CD4-positive, alpha-beta T cell treated with Interleukin-21 for 1 hour (primary cell): ENCODE data around the gene TBC1D4.

Experiments
- DNase-seq: peaks from one replicate; pipeline ENCODE4 v3.0.0-alpha.2; 2020

TBC1D4 gene

DNA sequence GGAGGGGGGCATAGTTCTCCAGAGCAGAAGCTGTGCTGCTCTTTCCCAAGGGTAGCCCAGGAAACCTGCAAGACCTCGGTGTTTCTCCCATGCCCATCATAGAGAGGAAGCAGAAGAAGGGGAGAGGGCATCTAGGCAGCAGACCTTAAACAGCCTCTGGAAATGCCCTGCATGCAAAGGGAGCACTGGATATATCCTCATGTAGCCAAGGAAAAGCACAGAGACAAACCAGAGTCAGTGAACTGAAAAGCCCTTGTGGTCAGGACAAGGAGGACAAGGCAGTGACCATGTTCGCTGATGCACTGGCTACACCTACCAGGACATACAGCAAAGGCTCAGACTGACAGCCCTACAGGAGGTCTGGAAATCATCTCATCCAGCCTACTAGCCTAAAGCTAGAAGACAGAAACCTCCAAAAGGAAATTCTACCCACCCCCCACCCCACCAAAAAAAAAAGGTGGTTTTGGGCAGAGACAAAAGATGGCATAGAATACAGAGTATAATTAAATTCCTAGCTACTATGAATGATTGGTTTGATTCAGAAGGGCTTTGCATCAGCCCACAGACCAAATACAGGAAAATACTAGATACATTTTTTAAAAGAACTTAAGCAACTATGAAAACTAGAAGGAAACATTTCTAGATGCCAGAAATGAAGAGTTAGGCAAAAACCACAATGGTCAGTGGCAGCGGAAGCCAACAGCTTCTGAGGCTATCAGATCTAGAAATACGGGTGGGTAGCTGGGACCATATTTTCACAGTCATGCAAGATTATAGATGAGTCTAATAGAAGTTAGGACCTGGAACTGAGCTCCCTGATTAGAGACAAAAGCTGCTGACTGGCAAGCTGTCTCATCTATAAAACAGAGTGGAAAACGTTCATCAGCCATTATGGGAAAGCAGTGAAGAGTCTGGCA is 4.4 kb upstream of the TBC1D4 start:
- DNase-seq: no peak

DNA sequence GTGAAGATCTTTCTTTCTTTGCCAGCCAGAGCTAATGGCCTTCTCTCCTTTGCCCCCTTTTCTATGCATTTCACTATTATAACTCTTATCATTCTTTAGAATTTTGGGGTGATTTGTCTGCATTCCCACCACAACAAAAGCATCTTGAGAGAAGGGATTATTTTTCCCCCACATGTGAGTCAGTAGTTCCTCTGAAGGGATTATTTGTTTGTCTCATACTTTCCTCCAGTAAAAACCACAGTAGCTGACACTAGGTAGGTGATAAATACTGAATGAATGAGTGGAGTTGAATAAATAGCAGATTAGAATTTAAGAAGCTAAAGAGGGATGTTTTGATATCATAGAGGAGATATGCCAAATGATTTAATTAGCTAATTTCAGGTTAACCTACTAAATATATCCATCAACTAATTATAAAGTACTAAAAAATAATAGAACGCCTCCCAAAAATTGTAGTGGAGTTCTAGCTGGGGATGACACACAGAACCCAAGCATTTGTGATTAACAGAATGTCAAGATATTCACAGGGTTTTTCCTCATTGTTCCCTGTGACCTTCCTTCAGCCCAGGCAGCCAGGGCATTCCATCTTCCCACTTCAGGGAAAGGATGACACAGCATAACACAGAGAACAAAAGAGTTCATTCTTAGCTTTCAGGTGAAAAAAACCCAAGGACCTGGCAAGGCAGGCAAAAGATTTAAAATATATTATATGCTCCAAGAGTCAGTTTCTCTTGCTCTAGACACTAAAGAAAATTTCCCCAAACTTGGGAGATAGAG is 3.5 kb upstream of the TBC1D4 start:
- DNase-seq: no peak

DNA sequence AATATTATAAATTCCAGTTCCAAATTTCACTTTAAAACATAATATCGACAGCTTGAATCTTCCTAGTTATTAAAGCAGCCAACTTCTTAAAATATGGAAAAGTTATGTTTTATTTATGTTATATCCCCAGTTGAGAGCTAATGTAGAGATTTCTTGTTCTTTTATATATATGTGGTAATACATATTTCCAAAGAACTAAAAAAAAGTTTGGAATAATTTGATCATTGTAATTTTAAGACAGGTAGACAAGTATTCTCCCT is 781 bp upstream of the TBC1D4 start:
- DNase-seq: no peak

DNA sequence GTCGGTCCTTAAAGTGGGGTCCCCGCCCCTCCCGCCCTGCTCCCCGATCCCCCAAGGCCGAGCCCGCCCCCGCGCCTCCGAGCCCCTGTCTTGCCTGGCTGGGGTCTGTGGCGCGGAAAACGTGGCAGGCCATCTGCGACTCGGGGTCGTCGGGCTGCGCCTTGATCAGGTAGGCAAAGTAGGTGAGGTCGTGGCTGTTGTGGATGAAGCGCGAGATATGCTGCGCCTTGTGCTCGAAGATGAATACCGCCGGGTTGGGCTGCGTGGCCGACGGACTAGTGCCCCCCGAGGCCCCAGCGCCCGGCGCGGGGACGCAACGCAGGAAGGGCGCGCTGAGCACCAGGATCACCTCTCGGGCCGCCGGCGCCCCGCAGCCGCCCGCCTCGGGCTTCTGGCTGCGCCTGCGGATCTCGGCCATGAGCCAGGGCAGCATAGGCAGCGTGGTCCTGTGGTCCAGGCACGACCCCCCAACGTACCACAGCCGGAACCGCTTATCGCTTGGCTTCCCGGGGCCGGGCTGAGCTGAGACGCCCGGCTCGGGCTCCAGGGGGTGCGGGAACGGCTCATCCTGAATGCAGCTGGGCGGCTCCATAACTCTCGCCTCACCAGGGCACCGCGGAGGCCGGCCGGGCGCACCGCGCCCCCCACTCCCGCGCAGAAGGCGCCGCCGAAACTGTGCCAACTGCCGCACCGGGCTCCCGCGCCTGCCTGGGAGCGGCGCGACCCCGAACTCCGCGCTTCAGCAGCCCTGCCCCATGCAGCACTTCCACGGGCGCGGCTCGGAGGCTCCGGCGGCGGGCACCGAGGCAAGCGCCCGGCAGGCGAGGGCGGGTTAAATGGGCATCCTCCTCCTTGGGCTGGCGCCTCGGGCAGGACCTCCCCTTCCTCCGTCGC is 546 bp downstream of the TBC1D4 start:
- DNase-seq: no peak

DNA sequence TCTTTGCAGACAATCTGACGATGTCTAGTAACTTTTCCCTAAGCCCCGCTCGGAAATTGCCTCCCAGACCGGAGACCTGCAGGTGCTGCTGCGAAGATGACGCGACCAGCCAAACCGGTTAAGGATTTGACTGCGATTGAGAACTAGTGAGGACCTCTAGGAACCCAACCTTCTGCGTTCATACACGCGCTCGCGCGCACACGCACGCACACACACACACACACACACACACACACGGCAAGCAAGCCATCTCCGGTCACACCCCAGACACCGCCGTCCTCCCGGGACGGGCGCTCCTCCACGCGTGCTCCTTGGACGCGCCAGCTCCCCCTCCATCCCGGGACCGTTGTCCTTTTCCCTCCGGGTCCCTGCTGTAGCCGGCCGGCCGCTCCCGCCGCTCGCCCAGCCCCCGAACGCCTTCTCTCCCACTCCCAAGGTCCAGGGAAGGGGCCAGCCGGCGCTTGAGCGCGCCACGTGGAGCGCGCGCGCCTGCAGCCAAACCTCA is 1.2 kb downstream of the TBC1D4 start:
- peak; percentile 12 for DNase-seq

DNA sequence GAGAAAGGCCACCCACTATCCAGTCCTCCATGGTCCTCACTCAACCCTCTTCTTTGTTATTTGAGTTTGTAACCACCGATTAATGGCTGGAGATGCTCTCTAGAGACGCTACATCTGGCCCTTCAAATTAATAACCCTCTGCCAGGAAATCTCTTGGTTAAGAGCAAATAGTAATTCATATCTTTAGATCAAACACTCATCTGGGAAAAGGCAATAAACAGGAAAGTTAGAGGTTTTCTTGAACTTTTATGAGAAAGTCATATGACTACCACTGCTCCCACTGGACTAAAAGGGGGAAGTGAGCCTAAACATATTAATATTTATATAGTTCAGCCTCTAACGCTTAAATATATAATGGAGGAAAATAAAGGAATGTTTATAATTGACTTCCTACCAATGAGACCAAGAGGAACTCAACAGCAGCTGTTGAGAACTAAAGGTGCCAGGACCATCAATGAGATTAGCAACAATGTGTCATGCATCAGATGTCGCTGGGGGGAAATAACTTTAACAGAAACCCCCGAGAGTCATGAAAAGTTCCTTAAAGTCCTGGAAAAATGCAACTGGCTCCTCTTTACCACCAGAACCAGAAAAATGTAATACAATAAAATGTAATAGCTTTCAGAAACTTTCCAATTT is 2.7 kb downstream of the TBC1D4 start:
- no peak for DNase-seq

DNA sequence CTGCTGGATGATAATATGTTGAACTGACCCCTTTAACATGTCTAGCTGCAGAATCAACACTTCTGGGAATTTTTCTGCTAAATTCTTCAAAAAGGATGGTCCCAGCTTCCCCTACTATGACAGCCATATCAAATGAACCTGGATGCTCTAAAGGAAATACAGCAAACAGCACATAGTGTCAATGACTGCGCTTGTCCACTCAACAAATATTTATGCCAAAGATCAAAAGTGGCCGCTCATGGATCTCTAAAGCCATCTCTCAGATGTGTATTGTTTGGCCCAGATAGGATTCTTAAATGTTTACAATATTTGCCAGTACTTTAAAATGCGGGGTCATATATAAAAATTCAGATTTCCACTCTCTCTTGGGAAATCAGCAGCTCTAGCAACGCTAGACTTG is 3.3 kb downstream of the TBC1D4 start:
- no peak for DNase-seq

DNA sequence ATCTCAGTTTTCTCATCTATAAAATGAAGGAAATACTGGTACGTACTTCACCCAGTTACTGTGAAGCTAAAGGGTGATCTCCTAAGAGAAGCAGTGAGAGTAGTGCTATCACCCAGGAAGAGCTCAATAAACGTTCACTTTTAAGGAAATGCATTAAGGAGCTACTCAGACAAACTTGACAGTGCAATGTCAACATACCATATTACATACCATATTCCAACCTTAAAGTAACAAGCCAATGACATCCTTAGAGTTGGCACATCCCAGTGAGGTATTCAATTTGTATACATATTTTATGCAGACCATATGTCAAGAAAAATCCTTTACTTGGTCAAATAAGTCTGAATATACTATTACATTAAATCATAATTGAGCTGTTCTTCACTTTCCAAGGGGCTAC is 7.0 kb downstream of the TBC1D4 start:
- DNase-seq: no peak

DNA sequence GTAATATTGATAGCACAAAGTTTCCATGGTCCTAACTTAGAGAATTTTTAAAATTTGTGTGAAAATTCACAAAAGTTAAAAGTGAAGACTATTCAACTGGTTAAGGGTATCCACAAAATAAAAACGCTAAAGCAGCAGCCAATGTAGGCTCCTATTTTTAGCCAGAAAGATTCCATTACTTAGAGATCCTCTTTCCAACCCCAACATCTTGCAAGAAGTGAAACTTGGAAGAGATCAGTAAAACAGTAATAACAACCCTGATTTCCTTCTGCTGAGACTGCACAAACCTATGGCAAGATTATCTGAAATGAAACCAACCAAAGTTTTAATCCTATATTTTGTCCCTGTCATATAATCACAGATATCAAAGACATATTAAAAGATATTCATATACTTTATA is 8.5 kb downstream of the TBC1D4 start:
- DNase-seq: no peak

DNA sequence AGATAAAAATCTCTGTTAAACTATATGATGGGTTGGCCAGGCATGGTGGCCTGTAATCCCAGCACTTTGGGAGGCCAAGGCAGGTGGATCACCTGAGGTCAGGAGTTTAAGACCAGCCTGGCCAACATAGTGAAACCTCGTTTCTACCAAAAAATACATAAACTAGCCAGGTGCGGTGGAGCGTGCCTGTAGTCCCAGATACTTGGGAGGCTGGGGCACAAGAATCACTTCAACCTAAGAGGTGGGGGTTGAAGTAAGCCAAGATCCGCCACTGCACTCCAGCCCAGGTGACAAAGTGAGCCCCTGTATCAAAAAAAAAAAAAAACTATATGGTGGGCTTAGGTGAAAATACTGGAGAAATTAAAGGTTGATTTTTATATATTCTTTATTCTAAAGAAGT is 11.3 kb downstream of the TBC1D4 start:
- no peak for DNase-seq

DNA sequence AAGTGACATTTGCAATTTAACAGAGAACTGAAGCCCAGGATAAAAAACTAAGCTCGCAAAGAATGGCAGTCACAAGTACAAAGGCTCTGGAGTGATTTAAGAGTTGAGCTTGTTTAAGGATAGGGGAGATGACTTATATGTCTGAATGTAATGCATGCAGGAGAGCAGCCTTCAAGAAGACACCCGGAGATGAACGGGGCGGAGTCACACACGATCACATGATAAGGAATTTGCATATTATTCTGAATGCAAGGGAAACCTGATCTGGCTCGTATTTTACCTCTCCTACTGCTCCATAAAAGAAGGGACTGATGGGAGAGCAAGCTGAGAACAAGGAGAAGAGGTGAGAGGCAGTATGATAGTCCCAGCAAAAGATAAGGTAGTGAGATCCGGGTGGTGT is 12.9 kb downstream of the TBC1D4 start:
- no peak for DNase-seq

DNA sequence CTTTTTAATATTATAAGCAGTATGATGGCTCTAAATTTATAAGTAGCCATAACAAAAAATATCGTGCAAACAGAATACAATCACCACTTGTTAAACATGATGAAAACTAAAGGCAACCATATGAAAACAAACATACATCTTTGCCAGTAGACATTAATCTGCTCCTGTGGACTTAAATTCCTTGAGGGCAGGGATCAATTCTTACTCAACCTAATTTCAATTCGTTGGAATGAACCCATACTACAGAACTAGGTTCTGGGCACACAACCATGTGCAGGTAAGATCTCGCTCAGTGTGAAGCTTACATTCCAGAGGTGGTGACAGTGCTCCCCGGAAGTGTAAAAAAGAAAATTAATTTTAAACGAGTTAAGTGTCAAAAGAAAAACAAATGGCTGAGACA is 13.4 kb downstream of the TBC1D4 start:
- no peak for DNase-seq

DNA sequence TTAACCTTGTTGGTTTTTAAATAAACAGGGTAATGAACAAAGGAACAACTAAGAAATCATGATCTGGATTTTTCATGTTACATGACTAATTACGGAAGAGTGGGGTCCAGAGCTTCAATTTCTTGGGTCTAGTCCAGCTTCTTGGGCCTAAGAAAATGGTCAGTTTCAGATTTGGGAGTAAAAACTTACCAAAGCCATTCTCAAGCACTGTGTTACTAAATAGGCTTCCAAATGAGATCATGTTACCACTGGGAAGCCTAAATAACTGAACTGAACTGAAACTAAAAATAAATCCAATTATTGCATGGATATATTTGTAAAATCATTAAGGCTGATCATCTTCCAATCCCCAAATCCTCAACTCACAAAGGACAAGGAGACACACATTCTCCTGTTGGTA is 13.9 kb downstream of the TBC1D4 start:
- no peak for DNase-seq

DNA sequence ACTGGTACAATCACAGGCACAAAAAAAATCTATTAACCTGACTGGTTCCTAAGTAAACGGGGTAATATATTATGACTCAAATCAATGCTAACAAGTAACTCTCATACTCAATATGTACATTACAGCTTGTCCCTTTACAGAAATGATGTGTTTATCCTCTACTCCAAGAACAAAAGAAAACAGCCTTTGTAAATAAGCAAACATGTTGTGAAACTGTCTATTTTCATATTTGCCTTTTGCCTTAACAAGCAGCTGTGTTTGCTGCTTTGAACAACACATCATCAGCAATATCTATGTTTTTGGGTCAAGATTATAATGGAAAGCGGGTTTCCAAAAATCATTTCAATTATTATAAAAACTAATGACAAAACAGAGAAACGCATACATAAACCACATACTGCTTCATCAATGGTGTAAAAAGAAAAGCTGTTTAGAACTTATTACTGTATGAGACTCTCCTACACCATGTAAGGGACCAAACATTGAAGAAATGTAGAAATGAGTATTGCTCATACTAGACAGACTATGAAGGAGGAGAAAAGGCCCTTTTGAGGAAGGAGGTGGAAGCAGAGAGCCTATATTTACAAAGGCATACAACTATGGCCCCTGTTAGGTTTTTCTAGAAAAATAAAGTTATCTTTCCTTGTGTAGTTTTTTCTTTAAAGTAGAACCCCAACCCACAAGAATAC is 14.8 kb downstream of the TBC1D4 start:
- no peak for DNase-seq

DNA sequence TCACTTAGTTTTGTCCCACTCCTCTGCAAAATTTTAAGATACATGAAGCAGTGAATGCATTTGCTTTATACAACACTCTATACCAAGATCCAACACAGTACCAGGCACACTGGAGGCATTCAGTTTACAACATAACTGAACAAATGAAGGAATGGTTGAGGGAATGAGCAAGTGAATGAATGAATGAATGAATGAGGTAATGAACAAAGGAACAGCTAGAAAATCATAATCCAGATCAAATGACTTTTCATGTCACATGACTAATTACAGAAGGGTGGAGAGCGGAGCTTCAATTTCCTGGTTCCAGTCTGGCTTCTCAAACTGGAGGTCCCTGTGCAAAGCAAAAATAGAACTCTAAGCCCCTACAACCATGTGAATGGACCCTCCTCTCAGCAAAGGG is 16.7 kb downstream of the TBC1D4 start:
- DNase-seq: no peak

DNA sequence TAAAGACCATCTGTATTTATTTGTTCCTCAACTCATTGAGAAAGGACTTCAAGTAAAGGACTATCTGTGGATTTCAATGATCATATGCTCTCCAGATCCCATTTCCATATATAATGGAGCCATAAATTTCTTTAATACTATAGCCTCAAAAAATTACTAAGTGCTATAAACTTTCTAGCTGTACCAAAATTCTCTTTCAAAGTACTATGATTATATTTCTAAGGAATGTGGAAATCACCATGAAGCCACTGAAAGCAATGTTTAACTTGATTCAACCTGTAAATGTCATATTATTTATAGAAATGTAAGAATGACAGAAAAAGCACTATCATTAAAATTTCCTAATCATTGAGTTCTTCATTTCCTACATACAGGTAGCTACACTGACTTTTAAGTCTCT is 20.7 kb downstream of the TBC1D4 start:
- DNase-seq: no peak

DNA sequence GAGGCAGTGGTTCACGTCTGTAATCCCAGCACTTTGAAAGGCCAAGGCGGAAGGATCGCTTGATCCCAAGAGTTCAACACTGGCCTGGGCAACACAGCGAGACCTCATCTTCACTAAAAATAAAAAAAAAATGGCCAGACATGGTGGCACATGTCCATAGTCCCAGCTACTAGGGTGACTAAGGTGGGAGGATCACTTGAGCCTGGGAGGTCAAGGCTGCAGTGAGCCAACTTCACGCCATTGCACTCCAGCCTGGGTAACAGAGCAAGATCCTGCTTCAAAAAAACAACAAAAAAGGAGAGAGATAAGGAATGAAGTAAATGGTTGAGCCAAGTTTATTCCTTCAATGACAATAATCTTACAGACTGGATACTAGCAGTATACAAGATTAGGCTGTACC is 21.3 kb downstream of the TBC1D4 start:
- DNase-seq: no peak

DNA sequence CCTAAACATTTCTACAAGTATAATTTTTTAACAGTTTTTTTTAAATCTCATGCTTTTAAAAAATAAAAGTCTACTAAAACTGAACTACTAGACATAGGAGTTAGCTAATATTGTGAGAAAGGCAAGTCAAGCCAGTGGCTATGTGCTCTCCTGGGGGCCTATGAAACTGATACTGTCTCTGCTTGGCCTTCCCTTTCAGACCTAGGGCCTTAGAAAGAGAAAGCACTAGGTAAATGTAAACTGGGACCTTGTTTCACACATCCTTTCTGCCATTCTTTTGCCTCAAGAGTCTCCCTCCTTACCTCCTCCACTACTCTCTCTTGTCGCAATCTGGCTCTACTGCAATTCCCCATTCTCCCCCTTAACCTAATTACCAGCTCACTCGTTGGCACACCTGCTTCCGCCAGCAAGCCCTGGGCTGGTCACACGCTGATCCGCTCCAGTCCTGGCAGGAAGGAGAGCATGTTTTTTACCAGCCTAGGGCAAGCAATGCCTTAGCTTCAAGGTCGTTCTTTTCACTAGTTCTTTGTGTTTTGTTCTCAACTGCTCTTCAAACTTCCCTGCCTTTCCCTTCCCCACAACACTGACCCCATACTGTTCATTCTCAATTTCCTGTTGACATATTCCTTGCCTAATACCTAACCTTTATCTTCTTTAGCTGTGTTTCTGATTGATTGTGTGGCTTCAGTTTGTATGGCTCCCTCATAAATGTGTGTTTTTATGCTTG is 23.1 kb downstream of the TBC1D4 start:
- no peak for DNase-seq

DNA sequence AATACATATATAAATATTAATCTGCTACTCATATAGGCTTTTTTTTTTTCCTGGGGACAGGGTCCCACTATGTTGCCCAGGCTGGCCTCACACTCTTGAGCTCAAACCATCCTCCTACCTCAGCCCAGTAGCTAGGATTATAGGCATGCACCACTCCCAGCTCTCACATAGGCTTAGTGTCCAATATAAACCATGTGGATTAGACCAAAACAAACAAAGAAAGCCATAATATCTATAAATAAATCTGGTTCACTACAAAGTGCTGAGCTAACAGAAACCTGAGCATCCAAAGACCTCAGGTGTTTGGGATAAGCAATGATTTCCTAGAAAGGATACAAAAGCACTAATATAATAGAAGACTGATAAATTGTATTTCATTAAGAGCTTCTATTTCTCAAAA is 26.0 kb downstream of the TBC1D4 start:
- no peak for DNase-seq

DNA sequence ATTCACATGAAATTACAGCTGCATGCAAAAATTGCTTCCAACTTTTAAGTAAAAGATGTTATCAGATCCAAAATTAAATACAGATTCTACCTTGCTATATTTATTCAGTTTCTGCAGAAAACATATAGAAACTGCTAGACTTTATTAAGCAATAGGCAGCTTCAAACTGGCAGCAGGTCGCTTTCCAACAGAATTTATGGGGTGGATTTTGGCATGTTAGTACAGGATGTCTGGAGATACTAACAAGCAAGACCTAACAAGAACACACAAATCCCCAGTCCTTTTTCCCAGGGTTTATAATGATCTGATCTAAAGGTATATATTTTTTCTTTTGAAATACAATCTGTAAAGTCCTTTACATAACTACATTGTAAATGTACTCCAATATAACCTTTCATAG is 27.5 kb downstream of the TBC1D4 start:
- DNase-seq: no peak

DNA sequence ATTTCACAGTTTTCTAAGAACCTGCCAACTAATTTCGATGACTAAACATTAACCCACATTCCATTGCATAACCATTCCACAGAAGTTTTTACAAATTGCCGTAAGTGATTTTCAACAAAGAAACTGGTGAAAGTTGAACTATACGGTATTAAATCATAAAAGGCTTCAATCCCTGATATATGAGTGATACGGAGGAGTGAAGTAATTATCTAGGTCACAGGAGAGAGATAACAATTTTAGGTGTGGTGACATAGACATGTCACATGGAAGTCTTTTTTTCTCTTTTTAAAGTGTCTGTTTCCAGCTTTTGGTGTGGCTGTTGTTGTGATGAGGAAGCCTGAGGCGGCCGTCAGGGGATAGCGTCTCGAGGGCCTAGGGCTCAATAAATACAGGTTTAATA is 29.4 kb downstream of the TBC1D4 start:
- DNase-seq: no peak

DNA sequence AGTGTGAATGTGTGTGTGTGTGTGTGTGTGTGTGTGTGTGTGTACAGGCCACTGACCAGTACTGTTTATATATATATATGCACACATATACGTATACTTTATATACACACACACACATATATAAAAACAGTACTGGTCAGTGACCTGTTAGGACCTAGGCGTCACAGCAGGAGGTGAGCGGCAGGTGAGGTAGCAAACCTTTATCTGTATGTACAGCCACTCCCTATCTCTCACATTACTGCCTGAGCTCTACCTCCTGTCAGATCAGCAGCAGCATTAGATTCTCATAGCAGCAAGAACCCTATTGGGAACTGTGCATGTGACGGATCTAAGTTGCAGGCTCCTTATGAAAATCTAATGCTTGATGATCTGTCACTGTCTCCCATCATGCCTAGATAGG is 34.5 kb downstream of the TBC1D4 start:
- no peak for DNase-seq
